ENCODE results near the gene SSU72. TPM values are rescaled to one million over a fixed set of nuclear protein-coding genes. Genes with fewer than 3 reads are reported as not detected.

The SSU72 gene
- total RNA-seq, 1 experiment from 2014 or later: 145 TPM

- H3K27me3 ChIP-seq (ENCODE audit: insufficient read depth, low read depth): no peaks in the 10 kb centered on the region
- no peak for TF ChIP-seq EZH2 (IDR thresholded peaks at IDR 0.05; ENCODE audit: low read depth)
- no TSS peak for BruUV-seq (replicated peaks)
- H3K27ac ChIP-seq: no peak overlapping the region
- intact Hi-C loops (cut with micrococcal nuclease; ENCODE audit: unreplicated experiment): no loop called here
- no peak overlapping the region for H2AFZ ChIP-seq
- H3K4me2 ChIP-seq: no peak overlapping the region
- H3K9me3 ChIP-seq (ENCODE audit: insufficient read depth, low read depth): no peaks in the 10 kb centered on the region
- H3K4me1 ChIP-seq (replicated peaks; ENCODE audit: insufficient read depth): peaks cover 13% of the 10 kb centered on the region
- peaks cover 20% of the 10 kb centered on the region for H3K79me2 ChIP-seq (ENCODE audit: low read depth)
- H3K4me3 ChIP-seq: no peak overlapping the region
- ChIA-PET CTCF (no interaction called here), POLR2A (ENCODE audit: unreplicated experiment) (interaction anchor here (0.6 kb wide), 1 partner anchor 284 kb away, joined by 3 read pairs; no protein-coding TSS in a partner anchor)
- peaks cover 14% of the 10 kb centered on the region for H4K20me1 ChIP-seq (ENCODE audit: insufficient read depth)
- H3K36me3 ChIP-seq (ENCODE audit: low read depth): no peaks in the 10 kb centered on the region
- DNase-seq: no peak
- H3F3A ChIP-seq (ENCODE audit: insufficient read depth, low read depth): peaks cover 12% of the 10 kb centered on the region; the same call in 1 of the 2 replicates
- H3K9me2 ChIP-seq (ENCODE audit: insufficient read depth): no peaks in the 10 kb centered on the region
Measured at GRCh38 chr1:1610796-1611195, 36.1 kb upstream of the SSU72 start.

DNA sequence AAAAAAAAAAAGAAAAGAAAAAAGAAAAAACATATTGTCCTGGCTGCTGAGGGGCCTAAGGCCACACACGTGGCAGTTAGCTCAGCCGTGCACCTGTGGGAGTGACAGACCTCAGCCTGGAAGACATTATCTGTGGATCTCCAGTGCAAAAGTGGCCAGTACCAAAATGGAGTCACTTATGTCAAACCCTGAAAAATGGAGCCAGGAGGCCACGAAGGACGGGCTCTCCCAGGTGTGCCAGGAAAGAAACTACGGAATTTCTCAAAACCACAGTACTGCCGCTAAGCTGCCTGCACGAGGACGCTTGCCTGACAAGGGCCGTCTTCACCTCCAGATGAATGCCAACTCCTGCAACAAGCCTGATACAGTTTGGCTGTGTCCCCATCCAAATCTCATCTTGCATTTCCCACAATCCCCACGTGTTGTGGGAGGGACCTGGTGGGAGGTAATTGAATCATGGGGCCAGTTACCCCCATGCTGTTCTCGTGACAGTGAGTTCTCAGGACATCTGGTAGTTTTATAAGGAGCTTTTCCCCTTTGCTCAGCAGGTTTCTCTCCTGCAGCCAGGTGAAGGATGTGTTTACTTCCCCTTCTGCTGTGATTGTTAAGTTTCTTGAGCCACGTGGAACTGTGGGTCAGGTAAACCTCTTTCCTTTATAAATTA, 35.3 kb upstream of the SSU72 start:
- Histone ChIP-seq H3K4me1 (replicated peaks; ENCODE audit: insufficient read depth) (peaks cover 13% of the 10 kb centered on the region), H3K4me3 (no peak overlapping the region), H3K36me3 (ENCODE audit: low read depth) (no peaks in the 10 kb centered on the region), H3K27ac (no peak overlapping the region), H3K9me3 (ENCODE audit: insufficient read depth, low read depth) (no peaks in the 10 kb centered on the region), H3K79me2 (ENCODE audit: low read depth) (peaks cover 19% of the 10 kb centered on the region), H3K9me2 (ENCODE audit: insufficient read depth) (no peaks in the 10 kb centered on the region), H3K27me3 (ENCODE audit: insufficient read depth, low read depth) (no peaks in the 10 kb centered on the region), H3K4me2 (no peak overlapping the region), H3F3A (ENCODE audit: insufficient read depth, low read depth) (peaks cover 8% of the 10 kb centered on the region; the same call in 1 of the 2 replicates), H2AFZ (no peak overlapping the region), H4K20me1 (ENCODE audit: insufficient read depth) (peaks cover 14% of the 10 kb centered on the region)
- ChIA-PET CTCF (no interaction called here), POLR2A (ENCODE audit: unreplicated experiment) (interaction anchor here (0.6 kb wide), 1 partner anchor 283 kb away, joined by 3 read pairs; no protein-coding TSS in a partner anchor)
- BruUV-seq (replicated peaks): no TSS peak
- intact Hi-C loops (cut with micrococcal nuclease; ENCODE audit: unreplicated experiment): no loop called here
- no peak for DNase-seq
- TF ChIP-seq EZH2 (IDR thresholded peaks at IDR 0.05; ENCODE audit: low read depth): no peak
- TF ChIP-seq, protein P1, sequence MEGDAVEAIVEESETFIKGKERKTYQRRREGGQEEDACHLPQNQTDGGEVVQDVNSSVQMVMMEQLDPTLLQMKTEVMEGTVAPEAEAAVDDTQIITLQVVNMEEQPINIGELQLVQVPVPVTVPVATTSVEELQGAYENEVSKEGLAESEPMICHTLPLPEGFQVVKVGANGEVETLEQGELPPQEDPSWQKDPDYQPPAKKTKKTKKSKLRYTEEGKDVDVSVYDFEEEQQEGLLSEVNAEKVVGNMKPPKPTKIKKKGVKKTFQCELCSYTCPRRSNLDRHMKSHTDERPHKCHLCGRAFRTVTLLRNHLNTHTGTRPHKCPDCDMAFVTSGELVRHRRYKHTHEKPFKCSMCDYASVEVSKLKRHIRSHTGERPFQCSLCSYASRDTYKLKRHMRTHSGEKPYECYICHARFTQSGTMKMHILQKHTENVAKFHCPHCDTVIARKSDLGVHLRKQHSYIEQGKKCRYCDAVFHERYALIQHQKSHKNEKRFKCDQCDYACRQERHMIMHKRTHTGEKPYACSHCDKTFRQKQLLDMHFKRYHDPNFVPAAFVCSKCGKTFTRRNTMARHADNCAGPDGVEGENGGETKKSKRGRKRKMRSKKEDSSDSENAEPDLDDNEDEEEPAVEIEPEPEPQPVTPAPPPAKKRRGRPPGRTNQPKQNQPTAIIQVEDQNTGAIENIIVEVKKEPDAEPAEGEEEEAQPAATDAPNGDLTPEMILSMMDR (conservative IDR thresholded peaks at IDR 0.05): no peak

DNA sequence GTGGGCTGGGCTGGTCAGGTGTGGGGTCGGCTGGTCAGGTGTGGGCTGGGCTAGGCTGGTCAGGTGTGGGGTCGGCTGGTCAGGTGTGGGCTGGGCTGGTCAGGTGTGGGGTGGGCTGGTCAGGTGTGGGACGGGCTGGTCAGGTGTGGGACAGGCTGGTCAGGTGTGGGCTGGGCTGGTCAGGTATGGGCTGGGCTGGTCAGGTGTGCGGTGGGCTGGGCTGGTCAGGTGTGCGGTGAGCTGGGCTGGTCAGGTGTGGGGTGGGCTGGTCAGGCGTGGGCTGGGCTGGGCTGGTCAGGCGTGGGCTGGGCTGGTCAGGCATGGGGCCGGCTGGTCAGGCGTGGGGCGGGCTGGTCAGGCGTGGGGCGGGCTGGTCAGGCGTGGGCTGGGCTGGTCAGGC, 31.6 kb upstream of the SSU72 start:
- intact Hi-C loops (cut with micrococcal nuclease; ENCODE audit: unreplicated experiment): no loop called here
- Histone ChIP-seq H3K79me2 (ENCODE audit: low read depth) (no peaks in the 10 kb centered on the region), H3K36me3 (ENCODE audit: low read depth) (no peaks in the 10 kb centered on the region), H3K4me1 (replicated peaks; ENCODE audit: insufficient read depth) (no peaks in the 10 kb centered on the region), H3K27ac (no peak overlapping the region), H3K9me3 (ENCODE audit: insufficient read depth, low read depth) (no peaks in the 10 kb centered on the region), H3K27me3 (ENCODE audit: insufficient read depth, low read depth) (no peaks in the 10 kb centered on the region; the same call in 1 of the 2 replicates), H3K4me2 (no peak overlapping the region), H3K9me2 (ENCODE audit: insufficient read depth) (no peaks in the 10 kb centered on the region), H3K4me3 (no peak overlapping the region), H4K20me1 (ENCODE audit: insufficient read depth) (peaks cover 5% of the 10 kb centered on the region; the same call in 1 of the 2 replicates), H2AFZ (no peak overlapping the region), H3F3A (ENCODE audit: insufficient read depth, low read depth) (peaks cover 16% of the 10 kb centered on the region; the same call in 1 of the 2 replicates)
- TF ChIP-seq EZH2 (IDR thresholded peaks at IDR 0.05; ENCODE audit: low read depth): no peak
- TF ChIP-seq, protein P1 (conservative IDR thresholded peaks at IDR 0.05): no peak
- DNase-seq: no peak
- ChIA-PET POLR2A (ENCODE audit: unreplicated experiment) (no interaction called here), CTCF (no interaction called here)
- no TSS peak for BruUV-seq (replicated peaks)
